ENCODE results near the gene FIGNL2.

DNA sequence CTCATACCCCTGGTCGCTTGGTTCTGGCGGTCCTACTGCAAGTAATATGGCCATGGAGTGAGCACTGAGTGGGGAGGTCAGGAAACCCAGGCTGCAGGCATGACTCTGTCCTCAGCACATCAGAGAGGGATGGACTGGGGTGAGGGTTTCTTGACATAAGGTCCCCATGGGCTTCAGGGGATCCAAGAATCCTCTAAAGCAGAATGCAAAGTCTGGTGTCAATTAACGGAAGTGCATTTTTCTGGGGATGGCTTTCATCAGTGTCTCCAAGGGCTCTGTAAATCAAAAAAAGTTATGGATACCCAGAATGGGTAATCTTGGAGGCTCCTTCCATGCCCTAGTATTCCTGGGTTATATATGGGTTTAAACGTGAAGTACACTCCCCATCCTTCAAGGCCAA, 3.7 kb downstream of the FIGNL2 start:
- TF ChIP-seq CTCF (CRISPR knock-in tag; IDR thresholded peaks at IDR 0.05) (no peak), CENPX (CRISPR knock-in tag; IDR thresholded peaks at IDR 0.05) (no peak), ZBTB1 (CRISPR knock-in tag; IDR thresholded peaks at IDR 0.05; ENCODE audit: borderline replicate concordance) (no peak), ZNF274 (CRISPR knock-in tag; IDR thresholded peaks at IDR 0.05) (no peak), ZNF552 (CRISPR knock-in tag; IDR thresholded peaks at IDR 0.05; ENCODE audit: borderline replicate concordance) (no peak), EZH2 (conservative IDR thresholded peaks at IDR 0.05; ENCODE audit: low read depth, low read length) (no peak), ZNF407 (CRISPR knock-in tag; IDR thresholded peaks at IDR 0.05; ENCODE audit: not compliant biosample characterization) (no peak), ZNF282 (IDR thresholded peaks at IDR 0.05; ENCODE audit: partially characterized antibody) (no peak), NR2F2 (IDR thresholded peaks at IDR 0.05; ENCODE audit: borderline replicate concordance, low read depth) (no peak), ZNF670 (CRISPR knock-in tag; IDR thresholded peaks at IDR 0.05; ENCODE audit: borderline replicate concordance) (no peak), PTBP1 (IDR thresholded peaks at IDR 0.05; ENCODE audit: low read depth, low read length, poor library complexity, severe bottlenecking) (no peak)
- TF ChIP-seq, protein P1, sequence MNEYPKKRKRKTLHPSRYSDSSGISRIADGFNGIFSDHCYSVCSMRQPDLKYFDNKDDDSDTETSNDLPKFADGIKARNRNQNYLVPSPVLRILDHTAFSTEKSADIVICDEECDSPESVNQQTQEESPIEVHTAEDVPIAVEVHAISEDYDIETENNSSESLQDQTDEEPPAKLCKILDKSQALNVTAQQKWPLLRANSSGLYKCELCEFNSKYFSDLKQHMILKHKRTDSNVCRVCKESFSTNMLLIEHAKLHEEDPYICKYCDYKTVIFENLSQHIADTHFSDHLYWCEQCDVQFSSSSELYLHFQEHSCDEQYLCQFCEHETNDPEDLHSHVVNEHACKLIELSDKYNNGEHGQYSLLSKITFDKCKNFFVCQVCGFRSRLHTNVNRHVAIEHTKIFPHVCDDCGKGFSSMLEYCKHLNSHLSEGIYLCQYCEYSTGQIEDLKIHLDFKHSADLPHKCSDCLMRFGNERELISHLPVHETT (CRISPR knock-in tag; conservative IDR thresholded peaks at IDR 0.05): no peak

All from HepG2 (cell line).